ENCODE data around the gene NSUN6.
A peak's percentile ranks its signal among the peaks of the same experiment; 100 is the strongest.

NSUN6 gene

GRCh38 chr10:18563003-18563726 lies 88.2 kb downstream of the NSUN6 start:
- DNase-seq (ENCODE audit: low spot score) (no peak), FAIRE-seq (no peak)

GRCh38 chr10:18561861-18562551 lies 89.4 kb downstream of the NSUN6 start:
- FAIRE-seq, result no peak
- DNase-seq (ENCODE audit: low spot score), result no peak

GRCh38 chr10:18557960-18558359 lies 93.4 kb downstream of the NSUN6 start:
- DNase-seq (ENCODE audit: low spot score), result no peak
- FAIRE-seq, result no peak

GRCh38 chr10:18556522-18557147 lies 94.8 kb downstream of the NSUN6 start:
- FAIRE-seq (no peak), DNase-seq (ENCODE audit: low spot score) (no peak)

- no peak for DNase-seq (ENCODE audit: low spot score)
- no peak for FAIRE-seq
Measured at GRCh38 chr10:18554479-18554878, 96.9 kb downstream of the NSUN6 start.

GRCh38 chr10:18551473-18551872 lies 99.9 kb downstream of the NSUN6 start:
- no peak for DNase-seq (ENCODE audit: low spot score)
- no peak for FAIRE-seq

GRCh38 chr10:18549105-18549504 lies 102.3 kb downstream of the NSUN6 start:
- FAIRE-seq (no peak), DNase-seq (ENCODE audit: low spot score) (no peak)

- no peak for DNase-seq (ENCODE audit: low spot score)
- FAIRE-seq, result no peak
Measured at GRCh38 chr10:18545621-18546305, 105.6 kb downstream of the NSUN6 start.

- FAIRE-seq, result peak; percentile 94
Measured at GRCh38 chr10:18542832-18543231, 108.6 kb downstream of the NSUN6 start.

GRCh38 chr10:18540195-18540594 lies 111.2 kb downstream of the NSUN6 start:
- DNase-seq (ENCODE audit: low spot score) (no peak), FAIRE-seq (no peak)

More at GRCh38 chr10:18542832-18543231, 108.6 kb downstream of the NSUN6 start:
- peak; percentile 54 for DNase-seq (ENCODE audit: low spot score)

- DNase-seq (ENCODE audit: low spot score) (no peak), FAIRE-seq (no peak)
Measured at GRCh38 chr10:18539335-18539734, 112.1 kb downstream of the NSUN6 start.

- FAIRE-seq (no peak), DNase-seq (ENCODE audit: low spot score) (no peak)
Measured at GRCh38 chr10:18533896-18534295, 117.5 kb downstream of the NSUN6 start.

- DNase-seq (ENCODE audit: low spot score) (no peak), FAIRE-seq (no peak)
Measured at GRCh38 chr10:18532881-18533535, 118.4 kb downstream of the NSUN6 start.

- FAIRE-seq (no peak), DNase-seq (ENCODE audit: low spot score) (no peak)
Measured at GRCh38 chr10:18528292-18528691, 123.1 kb downstream of the NSUN6 start.

GRCh38 chr10:18527687-18528086 lies 123.7 kb downstream of the NSUN6 start:
- DNase-seq (ENCODE audit: low spot score) (no peak), FAIRE-seq (no peak)

- no peak for DNase-seq (ENCODE audit: low spot score)
- no peak for FAIRE-seq
Measured at GRCh38 chr10:18523858-18524257, 127.5 kb downstream of the NSUN6 start.

- no peak for FAIRE-seq
- no peak for DNase-seq (ENCODE audit: low spot score)
Measured at GRCh38 chr10:18523025-18523424, 128.4 kb downstream of the NSUN6 start.

GRCh38 chr10:18516851-18517250 lies 134.5 kb downstream of the NSUN6 start:
- DNase-seq (ENCODE audit: low spot score) (no peak), FAIRE-seq (no peak)

- FAIRE-seq, result no peak
- DNase-seq (ENCODE audit: low spot score), result no peak
Measured at GRCh38 chr10:18514537-18514936, 136.8 kb downstream of the NSUN6 start.

GRCh38 chr10:18508587-18508986 lies 142.8 kb downstream of the NSUN6 start:
- no peak for DNase-seq (ENCODE audit: low spot score)
- FAIRE-seq, result no peak

GRCh38 chr10:18505456-18506118 lies 145.8 kb downstream of the NSUN6 start:
- DNase-seq (ENCODE audit: low spot score) (no peak), FAIRE-seq (no peak)
